Natural killer cell (primary cell): ENCODE data around the gene HRC. TPM values are rescaled to one million over a fixed set of nuclear protein-coding genes. Genes with fewer than 3 reads are reported as not detected.
"Not testable (repeated sequence)": the region's sequence is repeated elsewhere in the genome, so short reads cannot be mapped to it uniquely, and the experiment has no call there.

Source experiments
- ATAC-seq, 3 donors: fragments of 150-1000 bp in 2 of 3; fragments of 200-7000 bp in 1 of 3; cut with Tn5 transposase; 1 replicate in 1 of 3; 2 replicates in 2 of 3; pipeline ENCODE4 v1.10.0; 2021; ENCODE audit warnings: mild to moderate bottlenecking in 2 of 3, moderate library complexity in 2 of 3
- DNase-seq, 2 donors: peaks; one replicate each; pipeline versions ENCODE4 v3.0.0 to v3.0.0-alpha.2; 2013 to 2021; ENCODE audit warnings: mixed read lengths in 1 of 2
- H3K27ac ChIP-seq: one replicate; pipeline ENCODE4 v1.5.1; 2013; ENCODE audit warnings: mild to moderate bottlenecking, low read length
- H3K27me3 ChIP-seq: one replicate; pipeline ENCODE4 v1.6.1; 2013; ENCODE audit warnings: low read length; ENCODE audit not compliant: control insufficient read depth, insufficient read depth
- H3K36me3 ChIP-seq: one replicate; pipeline ENCODE4 v1.6.1; 2013; ENCODE audit warnings: low read length; ENCODE audit not compliant: control insufficient read depth, insufficient read depth
- H3K4me1 ChIP-seq: one replicate; pipeline ENCODE4 v1.6.1; 2013; ENCODE audit warnings: low read length; ENCODE audit not compliant: control insufficient read depth, insufficient read depth
- H3K4me3 ChIP-seq: one replicate; pipeline ENCODE4 v1.5.1; 2013; ENCODE audit warnings: low read length
- H3K9me3 ChIP-seq: one replicate; pipeline ENCODE4 v1.6.1; 2013; ENCODE audit warnings: low read length; ENCODE audit not compliant: control insufficient read depth, insufficient read depth
- H3K27ac Mint-ChIP-seq, 2 donors: one replicate each; pipeline ENCODE4 v1.8.0; 2022; ENCODE audit warnings: mild to moderate bottlenecking in 2 of 2, mixed read lengths in 2 of 2, moderate library complexity in 1 of 2
- H3K27me3 Mint-ChIP-seq, 2 donors: one replicate each; pipeline ENCODE4 v1.8.0; 2022; ENCODE audit warnings: low read depth in 2 of 2, mixed read lengths in 2 of 2
- H3K36me3 Mint-ChIP-seq: one replicate; pipeline ENCODE4 v1.8.0; 2022; ENCODE audit warnings: mixed read lengths
- H3K4me1 Mint-ChIP-seq, 2 donors: one replicate each; pipeline ENCODE4 v1.8.0; 2022; ENCODE audit warnings: mixed read lengths in 2 of 2
- H3K4me3 Mint-ChIP-seq: one replicate; pipeline ENCODE4 v1.8.0; 2022; ENCODE audit warnings: mild to moderate bottlenecking, moderate library complexity, mixed read lengths
- H3K9me3 Mint-ChIP-seq, 2 donors: one replicate each; pipeline ENCODE4 v1.8.0; 2022; ENCODE audit warnings: mixed read lengths in 2 of 2
- WGBS: methylation state at CpG from one replicate; pipeline ENCODE4 v1.1.7; 2013; ENCODE audit warnings: missing lambda C conversion rate; ENCODE audit not compliant: insufficient coverage; 5-methylcytosine and 5-hydroxymethylcytosine counted together
- intact Hi-C: fragments of 100-400 bp; cut with micrococcal nuclease; formaldehyde crosslinking; loops from one replicate; pipeline ENCODE4 v1.14.2; 2022
- total RNA-seq, 4 donors: library from RNA; stranded (reverse); fragments of 120-200 nt in 1 of 4; gene quantifications; one replicate each; pipeline versions ENCODE4 v1.2.3 to v1.2.4, GENCODE V29; 2013 to 2022
- TF ChIP-seq, protein P1 (sequence below): fragments of 200-600 bp; IDR thresholded peaks from one replicate; pipeline ENCODE4 v1.8.0; 2022; ENCODE audit warnings: antibody characterized with exemption

HRC gene
- total RNA-seq, 3 donors from 2014 or later (not counting 1 experiment from before 2014, with no cell fraction given): not detected

DNA sequence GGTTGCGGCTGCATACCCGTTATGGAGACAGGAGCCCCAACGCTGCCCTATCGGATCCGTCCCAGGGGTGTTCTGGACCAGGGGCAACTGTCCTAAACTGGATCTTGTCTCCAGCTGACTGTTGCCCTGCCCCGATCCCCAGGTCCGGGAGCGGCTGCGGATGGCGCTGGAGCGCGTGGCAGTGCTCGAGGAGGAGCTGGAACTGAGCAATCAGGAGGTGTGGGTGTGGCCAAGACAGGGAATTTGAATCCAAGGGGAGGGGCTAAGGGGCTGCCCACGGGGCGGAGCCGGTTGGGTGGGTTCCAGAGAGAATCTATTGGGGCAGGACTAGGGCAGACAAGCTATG lies 26.0 kb downstream of the HRC start:
- Histone ChIP-seq H3K9me3 (no peaks in the 10 kb centered on the region), H3K4me1 (peaks cover 27% of the 10 kb centered on the region), H3K27me3 (peaks cover 2% of the 10 kb centered on the region), H3K27ac (no peak overlapping the region), H3K36me3 (no peaks in the 10 kb centered on the region), H3K4me3 (no peak overlapping the region)
- H3K9me3 Mint-ChIP-seq: no peaks in the 10 kb centered on the region
- TF ChIP-seq, protein P1, sequence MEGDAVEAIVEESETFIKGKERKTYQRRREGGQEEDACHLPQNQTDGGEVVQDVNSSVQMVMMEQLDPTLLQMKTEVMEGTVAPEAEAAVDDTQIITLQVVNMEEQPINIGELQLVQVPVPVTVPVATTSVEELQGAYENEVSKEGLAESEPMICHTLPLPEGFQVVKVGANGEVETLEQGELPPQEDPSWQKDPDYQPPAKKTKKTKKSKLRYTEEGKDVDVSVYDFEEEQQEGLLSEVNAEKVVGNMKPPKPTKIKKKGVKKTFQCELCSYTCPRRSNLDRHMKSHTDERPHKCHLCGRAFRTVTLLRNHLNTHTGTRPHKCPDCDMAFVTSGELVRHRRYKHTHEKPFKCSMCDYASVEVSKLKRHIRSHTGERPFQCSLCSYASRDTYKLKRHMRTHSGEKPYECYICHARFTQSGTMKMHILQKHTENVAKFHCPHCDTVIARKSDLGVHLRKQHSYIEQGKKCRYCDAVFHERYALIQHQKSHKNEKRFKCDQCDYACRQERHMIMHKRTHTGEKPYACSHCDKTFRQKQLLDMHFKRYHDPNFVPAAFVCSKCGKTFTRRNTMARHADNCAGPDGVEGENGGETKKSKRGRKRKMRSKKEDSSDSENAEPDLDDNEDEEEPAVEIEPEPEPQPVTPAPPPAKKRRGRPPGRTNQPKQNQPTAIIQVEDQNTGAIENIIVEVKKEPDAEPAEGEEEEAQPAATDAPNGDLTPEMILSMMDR: no peak
- WGBS: 74% methylated on average over 16 of the region's 16 CpGs
- peaks cover 21 to 34% of the 10 kb centered on the region in 2 donors for H3K4me1 Mint-ChIP-seq
- H3K4me3 Mint-ChIP-seq: peak overlapping the region; percentile 80
- peak in 1 of 2 donors; percentile 9 for DNase-seq
- ATAC-seq: no peak
- H3K36me3 Mint-ChIP-seq: no peaks in the 10 kb centered on the region
- intact Hi-C loops: loop anchor here (2.0 kb wide), 1 partner anchor 14 kb away; no protein-coding TSS in a partner anchor
- peaks cover 0 to 4% of the 10 kb centered on the region in 2 donors for H3K27me3 Mint-ChIP-seq
- no peak overlapping the region for H3K27ac Mint-ChIP-seq

DNA sequence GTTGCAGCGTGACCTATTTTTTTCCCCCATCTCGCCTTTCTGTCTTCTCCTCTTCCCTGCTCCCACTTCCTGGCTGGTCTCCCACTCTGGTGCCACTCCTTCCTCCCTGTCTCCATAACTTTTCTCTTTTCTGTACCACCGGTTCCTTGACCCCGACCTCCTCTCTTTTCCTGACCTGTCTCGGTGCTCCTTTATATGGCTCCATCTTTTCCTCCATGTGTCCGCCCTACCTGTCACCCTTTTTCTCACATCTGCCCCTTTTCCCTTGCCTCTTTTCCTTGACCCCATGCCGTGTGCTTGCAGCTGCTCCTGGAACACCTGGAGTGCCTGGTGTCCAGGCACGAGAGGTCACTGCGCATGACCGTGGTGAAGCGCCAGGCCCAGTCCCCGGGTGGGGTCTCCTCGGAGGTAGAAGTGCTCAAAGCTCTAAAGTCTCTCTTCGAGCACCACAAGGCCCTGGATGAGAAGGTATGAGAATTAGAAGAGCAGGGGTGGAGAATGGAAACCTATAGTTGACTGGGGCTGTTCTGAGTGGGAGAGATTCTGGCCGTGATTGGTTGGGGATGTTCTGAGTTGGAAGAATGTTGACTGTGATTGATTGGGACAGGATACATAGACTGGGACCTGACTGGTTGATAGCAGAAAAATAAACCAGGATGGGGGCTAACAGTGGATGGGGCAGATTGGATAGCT lies 26.5 kb downstream of the HRC start:
- no peaks in the 10 kb centered on the region for H3K36me3 Mint-ChIP-seq
- DNase-seq (no peak), ATAC-seq (no peak)
- no peaks in the 10 kb centered on the region for H3K27me3 ChIP-seq
- no peak overlapping the region for H3K27ac ChIP-seq
- H3K36me3 ChIP-seq: no peaks in the 10 kb centered on the region
- intact Hi-C loops: loop anchor here (1.0 to 2.0 kb wide), 2 partner anchors 9 to 14 kb away; partner anchors contain the start of genes C19orf73 and PPFIA3
- H3K4me1 Mint-ChIP-seq: peaks cover 16 to 29% of the 10 kb centered on the region in 2 donors
- 69% methylated on average over 15 of the region's 15 CpGs for WGBS
- H3K9me3 ChIP-seq: no peaks in the 10 kb centered on the region
- peak overlapping the region; percentile 80 for H3K4me3 Mint-ChIP-seq
- H3K27me3 Mint-ChIP-seq: peaks cover 0 to 2% of the 10 kb centered on the region in 2 donors
- H3K9me3 Mint-ChIP-seq: no peaks in the 10 kb centered on the region
- peak overlapping the region; percentile 48 to 81 for H3K27ac Mint-ChIP-seq
- no peak overlapping the region for H3K4me3 ChIP-seq
- peaks cover 22% of the 10 kb centered on the region for H3K4me1 ChIP-seq
- TF ChIP-seq, protein P1: no peak

DNA sequence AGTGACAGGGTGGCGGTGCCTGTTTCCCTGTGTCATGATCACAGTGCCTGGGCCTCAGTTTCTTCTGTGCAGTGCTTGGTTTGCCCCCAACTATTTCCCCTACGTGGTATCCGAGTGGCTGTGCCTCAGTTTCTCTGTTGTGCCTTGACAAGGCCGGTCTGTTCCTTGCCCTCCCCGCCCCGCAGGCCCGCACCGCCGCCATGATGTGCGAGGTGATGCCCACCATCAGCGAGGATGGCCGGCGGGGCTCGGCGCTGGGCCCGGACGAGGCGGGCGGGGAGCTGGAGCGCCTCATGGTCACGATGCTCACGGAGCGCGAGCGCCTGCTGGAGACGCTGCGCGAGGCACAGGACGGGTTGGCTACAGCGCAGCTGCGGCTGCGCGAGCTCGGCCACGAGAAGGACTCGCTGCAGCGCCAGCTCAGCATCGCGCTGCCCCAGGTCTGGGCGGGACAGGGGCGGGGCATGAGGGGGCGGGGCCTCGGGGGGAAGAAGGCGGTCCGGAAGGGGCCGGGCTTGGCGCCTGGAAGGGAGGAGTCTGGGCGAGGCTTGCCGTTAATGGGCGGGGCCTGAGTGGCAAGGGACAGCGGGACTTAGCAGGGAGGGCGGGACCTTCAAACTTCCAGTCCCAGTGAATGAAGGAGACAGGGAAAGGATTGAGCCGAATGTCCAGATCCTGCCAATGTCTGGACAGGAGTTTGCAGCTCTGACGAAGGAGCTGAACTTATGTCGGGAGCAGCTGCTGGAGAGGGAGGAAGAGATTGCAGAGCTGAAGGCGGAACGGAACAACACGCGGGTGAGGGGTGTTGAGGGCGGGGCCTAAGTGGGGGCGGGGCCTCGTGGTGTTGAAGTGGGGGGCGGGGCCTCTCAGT lies 27.3 kb downstream of the HRC start:
- no peaks in the 10 kb centered on the region for H3K9me3 Mint-ChIP-seq
- H3K36me3 ChIP-seq: no peaks in the 10 kb centered on the region
- peak overlapping the region; percentile 48 to 81 for H3K27ac Mint-ChIP-seq
- peak overlapping the region; percentile 29 for H3K27ac ChIP-seq
- intact Hi-C loops: loop anchor here (1.0 to 2.0 kb wide), 2 partner anchors 9 to 15 kb away; partner anchors contain the start of genes C19orf73 and PPFIA3
- no peaks in the 10 kb centered on the region for H3K27me3 ChIP-seq
- DNase-seq (peak; percentile 92 to 98), ATAC-seq (peak; percentile 92 to 99 (median 95))
- TF ChIP-seq, protein P1: no peak
- peak overlapping the region; percentile 40 for H3K4me3 ChIP-seq
- peak overlapping the region; percentile 87 for H3K4me3 Mint-ChIP-seq
- H3K27me3 Mint-ChIP-seq: no peaks in the 10 kb centered on the region
- H3K36me3 Mint-ChIP-seq: no peaks in the 10 kb centered on the region
- 4% methylated on average over 62 of the region's 63 CpGs for WGBS
- peaks cover 12 to 21% of the 10 kb centered on the region in 2 donors for H3K4me1 Mint-ChIP-seq
- no peaks in the 10 kb centered on the region for H3K9me3 ChIP-seq
- H3K4me1 ChIP-seq: peaks cover 15% of the 10 kb centered on the region

DNA sequence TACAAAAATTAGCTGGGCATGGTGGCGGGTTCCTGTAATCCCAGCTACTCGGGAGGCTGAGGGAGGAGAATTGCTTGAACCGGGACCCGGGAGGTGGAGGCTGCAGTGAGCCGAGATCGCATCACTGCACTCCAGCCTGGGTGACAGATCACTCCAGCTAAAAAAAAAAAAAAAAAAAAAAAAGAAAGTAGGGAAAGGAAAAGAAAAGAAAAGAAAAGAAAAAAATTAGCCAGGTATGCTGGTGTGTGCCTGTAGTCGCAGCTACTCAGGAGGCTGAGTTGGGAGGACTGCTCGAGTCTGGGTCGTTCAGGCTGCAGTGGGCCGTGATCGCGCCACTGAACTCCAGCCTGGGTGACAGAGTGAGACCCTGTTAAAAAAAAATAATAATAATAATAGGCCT lies 28.0 kb downstream of the HRC start:
- intact Hi-C loops, DNase-seq, ATAC-seq, H3K9me3 Mint-ChIP-seq, H3K27ac Mint-ChIP-seq, H3K36me3 Mint-ChIP-seq, H3K27me3 Mint-ChIP-seq, H3K36me3 ChIP-seq, H3K4me3 ChIP-seq, H3K9me3 ChIP-seq, H3K27ac ChIP-seq, H3K4me3 Mint-ChIP-seq, H3K27me3 ChIP-seq: not testable (repeated sequence)
- H3K4me1 ChIP-seq: peaks cover 15% of the 10 kb centered on the region
- peaks cover 12 to 18% of the 10 kb centered on the region in 2 donors for H3K4me1 Mint-ChIP-seq
- WGBS: 99% methylated on average over 12 of the region's 12 CpGs
